ENCODE results near the gene URB2. TPM values are rescaled to one million over a fixed set of nuclear protein-coding genes. Genes with fewer than 3 reads are reported as not detected.

Gene URB2
- total RNA-seq, 1 experiment from 2014 or later = 17.6 TPM

GRCh38 chr1:229631966-229632365, 5.9 kb downstream of the URB2 start:
- in situ Hi-C loops (cut with HindIII; ENCODE audit: low pct_unique_long_range_greater_than_20kb, low sequenced_read_pairs) = no loop called here
- DNase-seq (ENCODE audit: low read depth, low spot score) = no peak

GRCh38 chr1:229636042-229636441, 10.0 kb downstream of the URB2 start:
- no peak for DNase-seq (ENCODE audit: low read depth, low spot score)
- in situ Hi-C loops (cut with HindIII; ENCODE audit: low pct_unique_long_range_greater_than_20kb, low sequenced_read_pairs) = no loop called here

DNA sequence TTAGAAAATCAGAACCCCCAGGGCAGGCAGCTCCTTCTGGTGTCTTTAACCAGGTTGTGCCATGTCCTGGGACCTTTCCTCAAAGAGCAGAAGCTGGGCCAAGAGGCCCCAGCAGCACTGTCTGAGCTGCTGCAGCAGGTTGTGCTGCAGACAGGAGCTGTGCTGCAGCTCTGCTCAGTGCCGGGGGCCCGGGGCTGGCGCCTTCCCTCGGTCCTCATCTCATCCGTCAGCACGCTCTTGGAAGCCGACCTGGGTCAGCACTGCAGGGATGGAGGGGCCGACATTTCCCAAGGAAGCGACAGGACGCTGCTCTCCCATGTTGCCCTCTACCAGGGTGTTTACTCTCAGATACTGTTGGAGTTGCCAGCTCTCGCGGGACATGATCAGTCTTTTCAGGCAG, 11.7 kb downstream of the URB2 start:
- in situ Hi-C loops (cut with HindIII; ENCODE audit: low pct_unique_long_range_greater_than_20kb, low sequenced_read_pairs) = no loop called here
- DNase-seq (ENCODE audit: low read depth, low spot score) = no peak

- in situ Hi-C loops (cut with HindIII; ENCODE audit: low pct_unique_long_range_greater_than_20kb, low sequenced_read_pairs) = no loop called here
- DNase-seq (ENCODE audit: low read depth, low spot score) = no peak
Measured at GRCh38 chr1:229640455-229640854, 14.4 kb downstream of the URB2 start.

DNA sequence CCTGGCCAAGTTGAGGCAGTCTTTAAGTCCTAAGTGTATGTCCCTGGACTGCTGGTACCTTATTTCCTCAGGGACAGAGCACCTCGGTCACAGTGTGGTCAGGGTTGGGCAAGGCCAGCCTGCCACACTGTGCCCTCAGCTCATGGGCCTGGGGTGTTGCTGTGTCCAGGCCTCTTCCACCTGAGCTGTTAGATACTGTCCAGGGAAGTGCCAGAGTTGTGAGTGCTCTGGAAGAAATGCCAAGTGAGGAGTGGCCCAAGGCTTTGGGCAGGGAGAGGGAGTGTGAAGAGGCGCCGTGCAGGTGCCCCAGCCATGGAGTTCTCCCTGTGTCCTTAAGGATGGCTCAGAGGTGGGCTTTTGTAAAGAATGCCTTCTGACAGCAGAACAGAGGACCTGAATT, 15.3 kb downstream of the URB2 start:
- no peak for DNase-seq (ENCODE audit: low read depth, low spot score)
- in situ Hi-C loops (cut with HindIII; ENCODE audit: low pct_unique_long_range_greater_than_20kb, low sequenced_read_pairs) = no loop called here

DNA sequence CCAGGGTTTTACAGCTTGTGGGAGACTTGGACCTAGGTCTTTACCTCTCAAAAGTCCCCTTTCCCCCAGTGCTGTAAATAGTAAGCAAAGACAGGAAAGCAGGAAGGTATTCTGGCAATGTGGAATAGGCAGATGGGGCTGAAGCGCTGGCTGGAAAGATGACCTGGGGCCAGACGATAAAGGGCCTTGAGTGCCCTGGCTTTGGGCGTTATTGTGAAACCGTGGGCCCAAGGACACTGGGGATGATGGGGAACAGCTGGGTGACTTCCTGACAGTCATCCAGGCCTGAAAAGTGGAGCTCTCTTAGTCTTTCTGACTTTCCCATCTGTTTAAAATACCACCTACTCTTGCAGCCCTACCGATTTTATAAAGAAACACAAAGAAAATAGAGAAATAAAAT, 16.3 kb downstream of the URB2 start:
- in situ Hi-C loops (cut with HindIII; ENCODE audit: low pct_unique_long_range_greater_than_20kb, low sequenced_read_pairs) = no loop called here
- no peak for DNase-seq (ENCODE audit: low read depth, low spot score)

DNA sequence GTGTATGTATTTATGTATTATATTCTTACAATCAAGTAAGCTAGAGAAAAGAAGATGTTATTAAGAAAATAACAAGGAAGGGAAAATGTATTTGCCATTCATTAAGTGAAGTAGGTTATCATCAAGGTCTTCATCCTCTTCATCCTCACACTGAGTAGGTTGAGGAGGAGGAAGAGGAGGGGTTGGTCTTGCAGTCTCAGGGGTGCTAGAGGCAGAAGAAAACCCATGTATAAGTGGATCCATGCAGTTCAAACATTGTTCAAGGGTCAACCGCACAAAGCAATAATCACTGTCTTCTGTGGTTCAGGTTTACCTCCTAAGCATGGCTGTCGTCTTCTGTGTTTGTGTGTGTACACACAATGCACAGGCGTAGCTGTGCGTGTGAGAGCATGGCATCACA, 16.9 kb downstream of the URB2 start:
- no peak for DNase-seq (ENCODE audit: low read depth, low spot score)
- in situ Hi-C loops (cut with HindIII; ENCODE audit: low pct_unique_long_range_greater_than_20kb, low sequenced_read_pairs) = no loop called here

DNA sequence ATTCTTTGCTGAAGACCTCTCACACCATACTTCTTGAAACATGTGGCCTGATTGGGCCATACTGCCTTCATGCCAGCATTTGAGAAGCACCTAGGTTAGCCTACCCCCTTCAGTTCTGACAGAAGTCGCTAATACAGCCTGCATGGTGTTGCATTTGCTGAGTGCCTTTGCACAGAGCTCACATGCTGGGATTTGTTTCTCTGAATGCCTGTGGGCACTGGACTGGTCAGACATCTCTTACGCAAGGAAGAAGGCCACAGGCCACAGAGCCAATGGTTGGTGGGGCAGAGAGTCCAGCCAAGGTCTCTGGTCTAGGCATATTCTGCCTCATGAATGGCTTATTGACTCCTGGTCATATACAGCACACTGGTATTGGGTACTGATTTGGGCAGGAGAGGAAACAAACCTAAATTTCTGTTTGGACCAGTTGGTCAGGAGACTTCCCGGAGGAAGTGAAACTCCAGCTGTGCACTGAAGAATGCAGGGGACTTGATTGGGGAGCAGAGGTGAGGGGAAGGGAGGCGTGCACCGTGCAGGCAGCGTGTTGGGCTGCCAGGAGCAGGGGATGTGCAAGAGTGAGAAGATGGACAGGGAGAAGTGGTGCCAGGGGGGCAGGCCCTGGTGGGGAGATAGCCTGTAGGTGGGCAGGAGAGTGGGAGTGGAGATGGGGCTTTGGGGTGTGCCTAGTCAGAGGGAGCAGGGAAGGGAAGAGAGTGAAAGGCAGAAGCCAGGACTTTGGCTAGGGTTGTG, 18.1 kb downstream of the URB2 start:
- DNase-seq (ENCODE audit: low read depth, low spot score) = no peak
- in situ Hi-C loops (cut with HindIII; ENCODE audit: low pct_unique_long_range_greater_than_20kb, low sequenced_read_pairs) = no loop called here

- no peak for DNase-seq (ENCODE audit: low read depth, low spot score)
- in situ Hi-C loops (cut with HindIII; ENCODE audit: low pct_unique_long_range_greater_than_20kb, low sequenced_read_pairs) = no loop called here
Measured at GRCh38 chr1:229645324-229645993, 19.4 kb downstream of the URB2 start.

DNA sequence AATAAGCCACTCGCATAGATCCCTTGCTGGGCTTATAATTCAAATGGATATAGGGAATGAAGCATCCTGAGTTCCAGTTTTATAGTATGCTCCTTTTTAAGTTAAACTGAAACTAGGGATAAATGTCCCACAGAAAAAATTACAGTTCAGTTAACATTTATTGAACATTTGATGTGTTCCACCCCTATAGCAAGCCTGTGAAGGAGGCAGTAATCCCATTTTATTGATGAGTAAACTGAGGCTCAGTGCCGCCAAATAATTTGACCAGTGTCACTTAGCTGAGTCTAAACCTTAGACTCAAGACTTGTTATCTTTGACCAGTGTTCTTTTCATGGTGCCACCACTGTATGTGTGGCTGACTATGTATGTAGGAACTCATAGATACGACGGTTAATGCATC, 22.4 kb downstream of the URB2 start:
- no peak for DNase-seq (ENCODE audit: low read depth, low spot score)
- in situ Hi-C loops (cut with HindIII; ENCODE audit: low pct_unique_long_range_greater_than_20kb, low sequenced_read_pairs) = no loop called here

GRCh38 chr1:229650045-229650444, 24.0 kb downstream of the URB2 start:
- no peak for DNase-seq (ENCODE audit: low read depth, low spot score)
- in situ Hi-C loops (cut with HindIII; ENCODE audit: low pct_unique_long_range_greater_than_20kb, low sequenced_read_pairs) = no loop called here

GRCh38 chr1:229651546-229651945, 25.5 kb downstream of the URB2 start:
- DNase-seq (ENCODE audit: low read depth, low spot score) = no peak
- in situ Hi-C loops (cut with HindIII; ENCODE audit: low pct_unique_long_range_greater_than_20kb, low sequenced_read_pairs) = no loop called here

DNA sequence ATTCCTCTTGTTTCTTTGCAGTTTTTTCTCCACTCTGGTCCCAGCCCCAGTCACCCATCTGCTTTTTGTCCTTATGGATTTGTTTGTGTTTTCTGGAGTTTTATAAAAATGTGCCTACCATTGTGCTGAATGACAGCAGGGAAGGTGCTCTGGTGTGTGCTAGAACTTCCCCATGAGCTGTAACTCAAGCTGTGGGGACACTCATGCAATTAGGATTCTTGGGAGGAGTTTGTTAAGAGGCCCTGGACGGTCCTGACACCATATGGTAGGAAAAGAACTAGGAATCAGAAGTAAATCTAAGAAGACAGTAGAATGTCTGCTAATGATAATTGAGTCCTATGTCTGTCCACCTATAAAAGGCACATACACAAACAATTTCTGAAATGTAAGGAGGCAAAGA, 27.4 kb downstream of the URB2 start:
- in situ Hi-C loops (cut with HindIII; ENCODE audit: low pct_unique_long_range_greater_than_20kb, low sequenced_read_pairs) = no loop called here
- no peak for DNase-seq (ENCODE audit: low read depth, low spot score)

DNA sequence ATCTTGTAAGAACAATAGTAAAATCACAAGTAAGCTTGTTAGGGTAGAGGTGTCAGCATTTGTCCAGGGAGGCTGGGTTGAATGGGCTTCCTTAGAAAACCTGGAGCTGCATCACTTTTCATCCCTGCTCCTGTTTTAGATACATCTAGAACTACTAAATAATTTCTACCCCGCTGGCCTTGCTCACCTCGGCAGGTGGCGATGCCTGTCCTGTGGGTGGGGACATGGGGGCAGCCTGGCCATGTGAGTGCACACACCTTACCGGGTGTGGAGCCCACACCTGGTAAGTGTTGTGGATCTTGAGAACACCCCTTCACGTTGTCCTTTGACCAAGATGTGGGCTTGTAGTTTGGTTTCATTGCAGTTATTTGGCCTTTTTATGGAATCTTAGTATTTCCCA, 29.7 kb downstream of the URB2 start:
- no peak for DNase-seq (ENCODE audit: low read depth, low spot score)
- in situ Hi-C loops (cut with HindIII; ENCODE audit: low pct_unique_long_range_greater_than_20kb, low sequenced_read_pairs) = no loop called here

DNA sequence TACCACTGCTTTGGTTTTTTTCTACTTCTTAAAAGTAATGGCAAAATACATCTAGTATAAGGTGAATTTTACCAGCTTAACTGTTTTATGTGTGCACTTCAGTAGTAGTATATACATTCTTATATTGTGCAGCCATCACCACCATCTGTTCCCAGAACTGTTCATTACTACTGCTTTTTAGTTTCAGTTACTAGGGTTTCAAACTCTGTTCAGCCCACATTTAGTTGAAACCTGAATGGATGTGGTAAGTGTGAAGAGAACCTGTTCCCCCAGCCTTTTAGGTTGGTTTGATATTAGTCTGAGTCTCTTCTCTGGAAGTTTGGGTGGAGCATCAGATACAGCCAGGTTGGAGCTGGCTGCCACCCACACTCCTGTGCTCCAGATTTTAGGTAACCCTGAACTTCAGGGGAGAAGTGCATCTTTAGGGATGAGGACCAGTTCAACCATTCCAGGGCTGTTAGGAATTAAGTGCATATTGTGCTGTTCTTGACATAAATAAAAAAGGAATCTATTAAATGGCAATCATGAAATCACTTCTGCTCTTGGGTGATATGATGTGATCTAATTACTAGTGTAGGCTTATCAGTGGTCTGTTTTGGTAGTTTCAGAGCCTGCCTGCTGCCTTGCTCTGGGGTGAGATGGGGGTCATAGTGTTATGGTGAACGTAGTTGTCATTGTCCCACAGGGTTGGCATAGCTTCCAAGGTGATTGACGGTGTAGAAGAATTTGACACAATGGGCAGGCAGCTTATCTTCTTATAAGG, 32.1 kb downstream of the URB2 start:
- in situ Hi-C loops (cut with HindIII; ENCODE audit: low pct_unique_long_range_greater_than_20kb, low sequenced_read_pairs) = no loop called here
- DNase-seq (ENCODE audit: low read depth, low spot score) = no peak

DNA sequence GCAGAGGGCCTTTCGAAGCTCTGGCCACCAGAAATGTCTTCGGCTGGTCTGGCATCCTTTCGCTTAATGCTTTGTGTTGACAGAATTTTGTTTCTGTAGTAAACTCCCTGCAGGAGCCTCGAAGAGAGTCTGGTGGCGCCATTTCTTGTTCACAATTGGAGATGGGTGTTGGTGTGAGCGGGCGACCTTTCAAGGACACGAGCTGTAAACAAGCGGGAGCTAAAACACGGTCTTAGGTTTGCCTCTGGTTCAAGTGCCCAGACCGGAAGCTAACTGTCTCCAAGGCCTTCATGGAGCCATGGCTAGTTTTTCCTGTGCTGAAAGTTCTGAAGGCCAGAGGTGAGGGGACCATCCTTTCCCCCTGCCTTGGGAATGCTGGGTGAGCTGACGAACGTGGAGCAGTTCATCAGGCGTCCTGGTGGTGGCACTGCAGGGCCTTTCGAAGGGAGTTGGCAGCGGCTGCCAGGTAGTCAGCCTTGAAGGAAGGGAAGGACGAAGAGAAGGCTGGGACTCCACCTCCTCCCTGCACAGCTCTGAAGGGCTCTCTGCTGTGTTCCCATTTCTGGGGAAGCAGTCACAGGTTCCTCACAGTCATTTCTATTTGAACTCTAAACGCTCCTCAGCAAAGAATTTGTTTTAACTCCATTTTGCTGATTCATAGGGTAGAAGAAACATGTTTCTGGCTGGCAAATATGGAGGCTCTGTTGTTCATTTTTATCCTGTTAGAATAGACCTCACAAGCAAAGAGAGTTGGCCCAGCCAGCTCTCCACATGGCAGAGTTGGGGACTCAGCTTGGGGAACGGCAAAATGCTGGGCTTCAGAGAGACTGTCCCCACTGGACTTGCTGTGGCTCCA, 35.2 kb downstream of the URB2 start:
- DNase-seq (ENCODE audit: low read depth, low spot score) = peak; percentile 82
- in situ Hi-C loops (cut with HindIII; ENCODE audit: low pct_unique_long_range_greater_than_20kb, low sequenced_read_pairs) = no loop called here

DNA sequence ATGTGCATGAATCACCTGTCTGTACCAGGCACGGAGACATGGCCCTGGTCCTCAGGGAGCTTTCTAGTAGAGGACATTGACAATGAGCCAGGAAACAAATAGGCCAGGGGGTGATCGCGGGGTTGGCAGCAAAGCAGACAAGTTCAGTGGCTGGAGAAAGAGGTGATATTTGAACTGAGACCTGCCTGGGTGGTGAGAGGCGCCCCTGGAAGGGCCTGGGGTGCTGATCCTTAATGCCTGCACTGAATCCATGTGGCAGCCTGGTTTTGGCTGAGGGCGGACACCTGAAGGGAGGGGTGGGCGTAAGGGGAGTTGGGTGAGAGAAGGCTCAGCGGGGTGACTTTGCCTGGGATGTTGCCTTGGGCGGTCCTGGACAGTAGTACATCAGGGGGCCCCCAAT, 35.9 kb downstream of the URB2 start:
- DNase-seq (ENCODE audit: low read depth, low spot score) = no peak
- in situ Hi-C loops (cut with HindIII; ENCODE audit: low pct_unique_long_range_greater_than_20kb, low sequenced_read_pairs) = no loop called here

DNA sequence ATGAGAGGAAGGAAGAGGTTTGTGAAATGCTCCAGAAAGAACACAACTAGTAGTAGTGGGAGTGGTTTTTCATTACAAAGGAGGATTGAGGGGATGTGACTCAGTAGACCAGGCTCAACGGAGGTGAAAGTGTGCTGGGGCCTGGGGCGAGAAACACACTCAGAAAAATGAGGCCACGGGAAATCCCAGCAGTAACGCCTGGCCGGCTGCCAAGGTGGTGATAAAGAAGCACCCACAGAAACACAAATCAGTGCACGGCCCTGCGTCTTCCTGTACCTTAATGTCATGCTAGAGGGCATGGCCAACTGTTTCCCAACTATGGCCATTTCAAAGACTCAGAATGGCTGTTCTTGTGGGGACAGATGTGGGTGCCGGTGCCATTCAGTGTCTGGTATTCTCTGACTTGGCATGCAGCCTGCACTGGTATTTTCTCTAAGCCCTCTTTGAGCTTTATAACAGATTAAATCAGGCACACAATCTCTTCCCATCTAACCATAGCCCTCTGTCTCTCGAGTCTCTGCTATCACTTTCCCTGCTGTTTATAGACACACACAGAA, 38.2 kb downstream of the URB2 start:
- in situ Hi-C loops (cut with HindIII; ENCODE audit: low pct_unique_long_range_greater_than_20kb, low sequenced_read_pairs) = no loop called here
- DNase-seq (ENCODE audit: low read depth, low spot score) = peak; percentile 59

Data from SK-MEL-5 (cell line).